SK-N-SH treated with all-trans-retinoic acid at 6 μM for 48 hours (cell line): ENCODE data around the gene SH3PXD2A.

Source experiments
- TCF4 ChIP-seq: fragments of 250-450 bp; sonication (Bioruptor Pico); IDR thresholded peaks from 2 replicates; pipeline ENCODE4 v1.8.0; 2021; ENCODE audit warnings: mild to moderate bottlenecking, moderate library complexity, borderline replicate concordance
- ZNF70 ChIP-seq: fragments of 450-650 bp; formaldehyde crosslinking; IDR thresholded peaks from 2 replicates; pipeline ENCODE4 v1.5.0; 2020; ENCODE audit warnings: mild to moderate bottlenecking, moderate library complexity

- TF ChIP-seq TCF4 (CRISPR knock-in tag) (no peak), ZNF70 (no peak)
These were observed 4.0 kb upstream of the SH3PXD2A start for GRCh38 chr10:103859161-103860086.
